Measurements from ENCODE around the gene SREK1. TPM values are rescaled to one million over a fixed set of nuclear protein-coding genes. Genes with fewer than 3 reads are reported as not detected.

The SREK1 gene
- total RNA-seq, 1 experiment from 2014 or later, result 95.9 TPM

DNA sequence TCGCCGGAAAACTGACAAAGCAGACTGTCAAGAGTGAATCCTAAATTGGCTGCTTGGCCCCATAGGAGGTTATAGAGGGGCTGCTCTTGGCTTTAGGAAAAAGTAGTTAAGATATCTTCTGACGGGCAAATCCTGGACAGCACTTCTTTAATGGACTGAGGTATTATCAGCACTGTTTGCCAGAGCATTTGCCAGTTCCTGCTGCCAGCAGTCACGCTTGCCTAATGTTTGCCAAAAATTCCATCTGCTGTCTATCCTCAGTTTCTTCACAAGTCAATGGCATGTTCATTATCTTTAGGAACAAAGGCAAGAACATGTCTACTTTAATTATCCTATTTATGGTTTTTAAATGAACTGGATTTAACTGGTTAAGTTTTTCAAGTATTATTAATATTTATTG, 25.8 kb upstream of the SREK1 start:
- intact Hi-C loops (cut with micrococcal nuclease; ENCODE audit: unreplicated experiment), result no loop called here
- BruUV-seq (replicated peaks), result no TSS peak
- no peaks in the 10 kb centered on the region for H3K27me3 ChIP-seq (replicated peaks; ENCODE audit: insufficient read depth, low read depth, low read length, poor library complexity)
- POLR2A ChIA-PET (ENCODE audit: low non-redundant PET), result no interaction called here
- CTCF ChIA-PET, result no interaction called here
- TF ChIP-seq EZH2 (IDR thresholded peaks at IDR 0.05; ENCODE audit: borderline replicate concordance, low read depth, low read length, poor library complexity, severe bottlenecking), result no peak
- H3K4me1 ChIP-seq (ENCODE audit: insufficient read depth, low read length, poor library complexity, severe bottlenecking), result no peaks in the 10 kb centered on the region
- H3K36me3 ChIP-seq (ENCODE audit: insufficient read depth, low read length, poor library complexity, severe bottlenecking), result no peaks in the 10 kb centered on the region
- no peak overlapping the region for H3K27ac ChIP-seq (ENCODE audit: low read depth, low read length, poor library complexity, severe bottlenecking)
- H3K9me3 ChIP-seq (ENCODE audit: low read depth, low read length, poor library complexity, severe bottlenecking), result no peaks in the 10 kb centered on the region
- DNase-seq (ENCODE audit: low spot score), result no peak
- H3K4me3 ChIP-seq (ENCODE audit: low read depth, low read length, poor library complexity, severe bottlenecking), result no peak overlapping the region

DNA sequence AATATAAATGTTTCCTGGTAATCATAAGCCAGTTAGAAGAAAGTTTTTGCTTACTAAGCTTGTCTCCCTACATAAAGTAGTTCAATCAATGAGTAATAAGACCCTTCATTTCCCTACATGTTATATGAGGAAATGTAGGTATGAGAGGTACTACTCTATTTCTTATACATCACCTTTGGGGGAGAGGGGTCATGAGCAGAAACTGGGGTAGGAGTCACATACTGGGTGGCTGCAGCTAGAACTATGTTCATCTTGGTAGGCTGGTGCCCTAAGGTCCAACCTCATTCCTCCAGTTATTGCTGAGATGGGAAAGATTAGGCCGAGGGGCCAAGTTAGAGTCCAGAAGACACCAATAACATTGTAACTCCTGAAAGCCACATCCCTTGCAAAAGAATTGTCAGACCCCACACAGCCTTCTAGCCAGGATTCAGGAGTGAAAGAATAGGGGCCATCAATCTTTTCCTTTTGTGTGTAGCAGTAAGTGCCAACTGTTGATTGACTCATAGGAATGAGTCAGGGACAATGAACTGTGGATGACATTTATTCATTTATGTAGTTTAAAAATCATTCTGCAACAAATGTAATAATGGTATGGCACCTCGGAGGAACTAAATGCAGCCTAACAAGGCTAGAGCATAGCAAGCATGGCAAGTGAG, 21.6 kb upstream of the SREK1 start:
- Histone ChIP-seq H3K4me3 (ENCODE audit: low read depth, low read length, poor library complexity, severe bottlenecking) (no peak overlapping the region), H3K4me1 (ENCODE audit: insufficient read depth, low read length, poor library complexity, severe bottlenecking) (no peaks in the 10 kb centered on the region), H3K9me3 (ENCODE audit: low read depth, low read length, poor library complexity, severe bottlenecking) (no peaks in the 10 kb centered on the region), H3K36me3 (ENCODE audit: insufficient read depth, low read length, poor library complexity, severe bottlenecking) (no peaks in the 10 kb centered on the region), H3K27me3 (replicated peaks; ENCODE audit: insufficient read depth, low read depth, low read length, poor library complexity) (no peaks in the 10 kb centered on the region), H3K27ac (ENCODE audit: low read depth, low read length, poor library complexity, severe bottlenecking) (no peak overlapping the region)
- POLR2A ChIA-PET (ENCODE audit: low non-redundant PET), result no interaction called here
- DNase-seq (ENCODE audit: low spot score), result no peak
- BruUV-seq (replicated peaks), result no TSS peak
- intact Hi-C loops (cut with micrococcal nuclease; ENCODE audit: unreplicated experiment), result no loop called here
- CTCF ChIA-PET, result no interaction called here
- TF ChIP-seq, protein P1, sequence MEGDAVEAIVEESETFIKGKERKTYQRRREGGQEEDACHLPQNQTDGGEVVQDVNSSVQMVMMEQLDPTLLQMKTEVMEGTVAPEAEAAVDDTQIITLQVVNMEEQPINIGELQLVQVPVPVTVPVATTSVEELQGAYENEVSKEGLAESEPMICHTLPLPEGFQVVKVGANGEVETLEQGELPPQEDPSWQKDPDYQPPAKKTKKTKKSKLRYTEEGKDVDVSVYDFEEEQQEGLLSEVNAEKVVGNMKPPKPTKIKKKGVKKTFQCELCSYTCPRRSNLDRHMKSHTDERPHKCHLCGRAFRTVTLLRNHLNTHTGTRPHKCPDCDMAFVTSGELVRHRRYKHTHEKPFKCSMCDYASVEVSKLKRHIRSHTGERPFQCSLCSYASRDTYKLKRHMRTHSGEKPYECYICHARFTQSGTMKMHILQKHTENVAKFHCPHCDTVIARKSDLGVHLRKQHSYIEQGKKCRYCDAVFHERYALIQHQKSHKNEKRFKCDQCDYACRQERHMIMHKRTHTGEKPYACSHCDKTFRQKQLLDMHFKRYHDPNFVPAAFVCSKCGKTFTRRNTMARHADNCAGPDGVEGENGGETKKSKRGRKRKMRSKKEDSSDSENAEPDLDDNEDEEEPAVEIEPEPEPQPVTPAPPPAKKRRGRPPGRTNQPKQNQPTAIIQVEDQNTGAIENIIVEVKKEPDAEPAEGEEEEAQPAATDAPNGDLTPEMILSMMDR (conservative IDR thresholded peaks at IDR 0.05; ENCODE audit: low read depth, low read length), result no peak
- TF ChIP-seq EZH2 (IDR thresholded peaks at IDR 0.05; ENCODE audit: borderline replicate concordance, low read depth, low read length, poor library complexity, severe bottlenecking), result no peak

DNA sequence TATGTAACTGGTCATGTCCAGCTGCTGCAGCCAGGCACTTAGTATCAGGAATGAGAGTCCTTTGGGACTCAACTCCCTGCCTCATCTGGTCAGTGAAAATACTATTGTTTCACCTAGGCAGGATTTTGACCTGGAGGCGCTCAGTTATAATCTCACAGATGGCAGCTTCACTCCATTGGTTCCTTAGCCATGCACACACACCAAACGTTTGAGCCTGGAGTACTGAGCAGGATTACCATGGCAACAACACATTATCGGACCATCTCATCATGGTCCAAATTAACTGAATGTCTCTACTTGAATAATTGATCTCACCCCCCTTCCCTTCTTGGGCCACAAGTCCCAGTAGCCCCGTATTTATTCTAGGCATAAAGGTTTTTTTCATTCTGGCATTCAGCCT, 15.0 kb upstream of the SREK1 start:
- ChIA-PET POLR2A (ENCODE audit: low non-redundant PET) (no interaction called here), CTCF (no interaction called here)
- Histone ChIP-seq H3K4me1 (ENCODE audit: insufficient read depth, low read length, poor library complexity, severe bottlenecking) (no peaks in the 10 kb centered on the region), H3K27me3 (replicated peaks; ENCODE audit: insufficient read depth, low read depth, low read length, poor library complexity) (no peaks in the 10 kb centered on the region), H3K4me3 (ENCODE audit: low read depth, low read length, poor library complexity, severe bottlenecking) (no peak overlapping the region), H3K27ac (ENCODE audit: low read depth, low read length, poor library complexity, severe bottlenecking) (no peak overlapping the region), H3K36me3 (ENCODE audit: insufficient read depth, low read length, poor library complexity, severe bottlenecking) (no peaks in the 10 kb centered on the region), H3K9me3 (ENCODE audit: low read depth, low read length, poor library complexity, severe bottlenecking) (no peaks in the 10 kb centered on the region)
- no peak for DNase-seq (ENCODE audit: low spot score)
- intact Hi-C loops (cut with micrococcal nuclease; ENCODE audit: unreplicated experiment), result no loop called here
- TF ChIP-seq, protein P1 (conservative IDR thresholded peaks at IDR 0.05; ENCODE audit: low read depth, low read length), result no peak
- no peak for TF ChIP-seq EZH2 (IDR thresholded peaks at IDR 0.05; ENCODE audit: borderline replicate concordance, low read depth, low read length, poor library complexity, severe bottlenecking)
- BruUV-seq (replicated peaks), result no TSS peak

DNA sequence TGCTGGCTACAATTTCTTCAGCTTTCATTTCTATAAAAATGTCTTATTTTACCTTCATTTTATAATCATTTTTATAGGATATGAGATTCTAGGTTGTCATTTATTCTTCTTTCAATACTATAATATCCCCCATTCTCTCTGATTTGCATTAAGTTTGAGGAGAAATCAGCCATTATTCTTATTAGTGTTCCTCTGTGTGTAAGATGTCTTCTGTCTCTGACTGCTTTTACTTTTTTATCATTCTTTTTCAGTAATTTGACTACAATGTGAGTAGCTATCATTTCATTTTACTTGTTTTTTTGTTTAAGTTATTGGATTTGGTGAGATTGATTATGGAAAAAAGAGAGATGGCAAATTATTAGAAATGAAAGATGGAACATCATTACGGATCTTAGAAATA, 13.6 kb upstream of the SREK1 start:
- ChIA-PET POLR2A (ENCODE audit: low non-redundant PET) (no interaction called here), CTCF (no interaction called here)
- intact Hi-C loops (cut with micrococcal nuclease; ENCODE audit: unreplicated experiment), result no loop called here

More for the DNA sequence above, 13.6 kb upstream of the SREK1 start:
- no peaks in the 10 kb centered on the region for H3K36me3 ChIP-seq (ENCODE audit: insufficient read depth, low read length, poor library complexity, severe bottlenecking)
- no peaks in the 10 kb centered on the region for H3K4me1 ChIP-seq (ENCODE audit: insufficient read depth, low read length, poor library complexity, severe bottlenecking)
- no TSS peak for BruUV-seq (replicated peaks)
- no peak for DNase-seq (ENCODE audit: low spot score)
- no peaks in the 10 kb centered on the region for H3K27me3 ChIP-seq (replicated peaks; ENCODE audit: insufficient read depth, low read depth, low read length, poor library complexity)
- no peak overlapping the region for H3K27ac ChIP-seq (ENCODE audit: low read depth, low read length, poor library complexity, severe bottlenecking)
- no peak overlapping the region for H3K4me3 ChIP-seq (ENCODE audit: low read depth, low read length, poor library complexity, severe bottlenecking)
- TF ChIP-seq, protein P1 (conservative IDR thresholded peaks at IDR 0.05; ENCODE audit: low read depth, low read length), result no peak
- no peak for TF ChIP-seq EZH2 (IDR thresholded peaks at IDR 0.05; ENCODE audit: borderline replicate concordance, low read depth, low read length, poor library complexity, severe bottlenecking)
- H3K9me3 ChIP-seq (ENCODE audit: low read depth, low read length, poor library complexity, severe bottlenecking), result no peaks in the 10 kb centered on the region
